GM18511 (cell line): Measurements from ENCODE around the gene RACK1.
"Not testable (repeated sequence)": the region's sequence is repeated elsewhere in the genome, so short reads cannot be mapped to it uniquely, and the experiment has no call there.

Experiments used
- ATAC-seq: cut with Tn5 transposase; IDR thresholded peaks from one replicate; pipeline ENCODE4 v1.9.1; 2021; ENCODE audit warnings: mild to moderate bottlenecking, moderate library complexity; ENCODE audit not compliant: unreplicated experiment

Gene RACK1

GRCh38 chr5:181217111-181217802 is 26.4 kb downstream of the RACK1 start:
- ATAC-seq = peak; percentile 36

- no peak for ATAC-seq
Measured at GRCh38 chr5:181215997-181216989, 27.4 kb downstream of the RACK1 start.

GRCh38 chr5:181214249-181214648 is 29.5 kb downstream of the RACK1 start:
- ATAC-seq = not testable (repeated sequence)

- no peak for ATAC-seq
Measured at GRCh38 chr5:181212934-181213333, 30.8 kb downstream of the RACK1 start.

GRCh38 chr5:181212080-181212479 is 31.6 kb downstream of the RACK1 start:
- ATAC-seq = no peak

GRCh38 chr5:181211208-181211607 is 32.5 kb downstream of the RACK1 start:
- ATAC-seq = no peak

- ATAC-seq = not testable (repeated sequence)
Measured at GRCh38 chr5:181210698-181211097, 33.0 kb downstream of the RACK1 start.

- ATAC-seq = not testable (repeated sequence)
Measured at GRCh38 chr5:181210148-181210547, 33.6 kb downstream of the RACK1 start.

GRCh38 chr5:181209006-181209405 is 34.7 kb downstream of the RACK1 start:
- not testable (repeated sequence) for ATAC-seq

- ATAC-seq = no peak
Measured at GRCh38 chr5:181207960-181208253, 35.8 kb downstream of the RACK1 start.

- ATAC-seq = peak; percentile 43
Measured at GRCh38 chr5:181207214-181207959, 36.3 kb downstream of the RACK1 start.

- ATAC-seq = no peak
Measured at GRCh38 chr5:181205761-181206649, 37.7 kb downstream of the RACK1 start.

GRCh38 chr5:181204826-181205760 is 38.6 kb downstream of the RACK1 start, which contains the start of gene TRIM7:
Gene TRIM7 (minus strand): TSS chr5:181205196. CDS start chr5:181205110, 86 bp downstream.
- no peak for ATAC-seq

GRCh38 chr5:181204113-181204825 is 39.4 kb downstream of the RACK1 start:
- no peak for ATAC-seq

- ATAC-seq = no peak
Measured at GRCh38 chr5:181203777-181204112, 40.0 kb downstream of the RACK1 start.

GRCh38 chr5:181203093-181203711 is 40.5 kb downstream of the RACK1 start:
- no peak for ATAC-seq

GRCh38 chr5:181200816-181201215 is 42.9 kb downstream of the RACK1 start:
- ATAC-seq = no peak
